A549 treated with dexamethasone at 1 μM for 4 hours (cell line): ENCODE results near the gene LRRC71. TPM values are rescaled to one million over a fixed set of nuclear protein-coding genes. Genes with fewer than 3 reads are reported as not detected.

Source experiments
- total RNA-seq: library from RNA; stranded (reverse); fragments of 200-300 nt; extraction: Qiagen RNA extraction; gene quantifications from 5 replicates; pipeline ENCODE4 v1.2.3, GENCODE V29; 2022

LRRC71 gene
- total RNA-seq, result 0.08 to 0.12 TPM (median 0.10 TPM) in 5 replicates

GRCh38 chr1:156920233-156921052 is at the start of gene LRRC71:
TSS of gene LRRC71 (plus strand) at chr1:156920632. CDS start at chr1:156920804, 172 bp downstream.

GRCh38 chr1:156893048-156893953 is 27.1 kb upstream of the LRRC71 start, which contains the start of gene PEAR1:
TSS of gene PEAR1 (plus strand) at chr1:156893718. CDS start at chr1:156903927, 10,209 bp downstream.

Other genes with a start within 250 kb of the LRRC71 start
- gene NES, start 243.2 kb upstream of the LRRC71 start, total RNA-seq, result 1.3 TPM in 5 replicates
- gene CRABP2, start 215.0 kb upstream of the LRRC71 start, total RNA-seq, result 7.2 to 11.0 TPM (median 8.9 TPM) in 5 replicates
- gene METTL25B, start 192.2 kb upstream of the LRRC71 start, total RNA-seq, result 20.9 to 24.1 TPM (median 23.2 TPM) in 5 replicates
- 40.1 to 53.8 TPM (median 46.0 TPM) in 5 replicates for gene ISG20L2, start 191.9 kb upstream of the LRRC71 start, total RNA-seq
- 189 to 212 TPM (median 200 TPM) in 5 replicates for gene MRPL24, start 179.5 kb upstream of the LRRC71 start, total RNA-seq
- 423 to 447 TPM (median 444 TPM) in 5 replicates for gene HDGF, start 169.0 kb upstream of the LRRC71 start, total RNA-seq
- gene PRCC, start 153.1 kb upstream of the LRRC71 start, total RNA-seq, result 63.4 to 85.5 TPM (median 76.8 TPM) in 5 replicates
- gene SH2D2A, start 103.8 kb upstream of the LRRC71 start, total RNA-seq, result 2.5 to 4.6 TPM (median 3.3 TPM) in 5 replicates
- gene INSRR, start 61.5 kb upstream of the LRRC71 start, total RNA-seq, result not detected in 5 replicates
- 0.06 to 0.16 TPM (median 0.08 TPM) in 4 of 5 replicates, not detected in the other for gene NTRK1, start 59.8 kb upstream of the LRRC71 start, total RNA-seq
- gene PEAR1, start 26.9 kb upstream of the LRRC71 start, total RNA-seq, result 5.0 to 9.3 TPM (median 6.5 TPM) in 5 replicates
- 13.9 to 18.8 TPM (median 18.4 TPM) in 5 replicates for gene ARHGEF11, start 125.1 kb downstream of the LRRC71 start, total RNA-seq
- not detected in 5 replicates for gene ETV3L, start 179.2 kb downstream of the LRRC71 start, total RNA-seq
- gene ETV3, start 217.8 kb downstream of the LRRC71 start, total RNA-seq, result 10.6 to 13.5 TPM (median 12.9 TPM) in 5 replicates